KMS-11 (cell line): ENCODE measurements around the gene ENTR1.

Experiments
- H2AFZ ChIP-seq: fragments of 200-600 bp; sonication (generic); 2 replicates; pipeline ENCODE4 v1.6.1; 2016; ENCODE audit warnings: antibody characterized with exemption, mixed run types, low read depth
- H3K27ac ChIP-seq: fragments of 200-600 bp; sonication (generic); 2 replicates; pipeline ENCODE4 v1.6.1; 2016; ENCODE audit warnings: mild to moderate bottlenecking, mixed run types
- H3K27me3 ChIP-seq: fragments of 200-600 bp; sonication (generic); 2 replicates; pipeline ENCODE4 v1.6.1; 2017; ENCODE audit warnings: mild to moderate bottlenecking, low read depth, mixed run types, moderate library complexity; ENCODE audit not compliant: insufficient read depth
- H3K36me3 ChIP-seq: fragments of 200-600 bp; sonication (generic); 2 replicates; pipeline ENCODE4 v1.6.1; 2017; ENCODE audit warnings: mild to moderate bottlenecking, mixed run types; ENCODE audit not compliant: insufficient read depth
- H3K4me1 ChIP-seq: fragments of 200-600 bp; sonication (generic); 2 replicates; pipeline ENCODE4 v1.6.1; 2016; ENCODE audit warnings: mild to moderate bottlenecking, low read depth, mixed run types; ENCODE audit not compliant: poor library complexity, severe bottlenecking
- H3K4me2 ChIP-seq: fragments of 200-600 bp; sonication (generic); 2 replicates; pipeline ENCODE4 v1.7.0; 2016; ENCODE audit warnings: mild to moderate bottlenecking, mixed run types
- H3K4me3 ChIP-seq: fragments of 200-600 bp; sonication (generic); IDR thresholded peaks from 2 replicates; pipeline ENCODE4 v1.6.1; 2017; ENCODE audit warnings: low read depth, low read length, mixed read lengths; ENCODE audit not compliant: insufficient read depth
- H3K79me2 ChIP-seq: fragments of 200-600 bp; sonication (generic); 2 replicates; pipeline ENCODE4 v1.6.1; 2016; ENCODE audit warnings: low read depth, mixed run types; ENCODE audit not compliant: insufficient read depth
- H3K9ac ChIP-seq: fragments of 200-600 bp; sonication (generic); 2 replicates; pipeline ENCODE4 v1.6.1; 2016; ENCODE audit warnings: mild to moderate bottlenecking, mixed run types
- H4K20me1 ChIP-seq: fragments of 200-600 bp; sonication (generic); 2 replicates; pipeline ENCODE4 v1.6.1; 2016; ENCODE audit warnings: mild to moderate bottlenecking, mixed run types; ENCODE audit not compliant: insufficient read depth
- TF ChIP-seq, protein P1 (sequence below): fragments of 200-600 bp; sonication (generic); conservative IDR thresholded peaks from 2 replicates; pipeline ENCODE4 v1.6.1; 2017; ENCODE audit warnings: low read depth, mild to moderate bottlenecking, antibody characterized with exemption, low read length, moderate library complexity, mixed read lengths

Gene ENTR1

GRCh38 chr9:136395020-136395340 is 15.4 kb downstream of the ENTR1 start:
- Histone ChIP-seq H3K9ac (no peak overlapping the region), H3K4me1 (peaks cover 10% of the 10 kb centered on the region), H3K79me2 (peaks cover 21% of the 10 kb centered on the region), H4K20me1 (peaks cover 5% of the 10 kb centered on the region; the same call in 1 of the 2 replicates), H3K4me2 (no peak overlapping the region), H3K27ac (no peak overlapping the region), H2AFZ (no peak overlapping the region), H3K36me3 (peaks cover 4% of the 10 kb centered on the region; the same call in 1 of the 2 replicates), H3K27me3 (no peaks in the 10 kb centered on the region), H3K4me3 (no peak overlapping the region)
- TF ChIP-seq, protein P1, sequence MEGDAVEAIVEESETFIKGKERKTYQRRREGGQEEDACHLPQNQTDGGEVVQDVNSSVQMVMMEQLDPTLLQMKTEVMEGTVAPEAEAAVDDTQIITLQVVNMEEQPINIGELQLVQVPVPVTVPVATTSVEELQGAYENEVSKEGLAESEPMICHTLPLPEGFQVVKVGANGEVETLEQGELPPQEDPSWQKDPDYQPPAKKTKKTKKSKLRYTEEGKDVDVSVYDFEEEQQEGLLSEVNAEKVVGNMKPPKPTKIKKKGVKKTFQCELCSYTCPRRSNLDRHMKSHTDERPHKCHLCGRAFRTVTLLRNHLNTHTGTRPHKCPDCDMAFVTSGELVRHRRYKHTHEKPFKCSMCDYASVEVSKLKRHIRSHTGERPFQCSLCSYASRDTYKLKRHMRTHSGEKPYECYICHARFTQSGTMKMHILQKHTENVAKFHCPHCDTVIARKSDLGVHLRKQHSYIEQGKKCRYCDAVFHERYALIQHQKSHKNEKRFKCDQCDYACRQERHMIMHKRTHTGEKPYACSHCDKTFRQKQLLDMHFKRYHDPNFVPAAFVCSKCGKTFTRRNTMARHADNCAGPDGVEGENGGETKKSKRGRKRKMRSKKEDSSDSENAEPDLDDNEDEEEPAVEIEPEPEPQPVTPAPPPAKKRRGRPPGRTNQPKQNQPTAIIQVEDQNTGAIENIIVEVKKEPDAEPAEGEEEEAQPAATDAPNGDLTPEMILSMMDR = no peak

- TF ChIP-seq, protein P1 = no peak
- Histone ChIP-seq H4K20me1 (peaks cover 5% of the 10 kb centered on the region; the same call in 1 of the 2 replicates), H3K27ac (no peak overlapping the region), H3K4me3 (no peak overlapping the region), H3K79me2 (peaks cover 17% of the 10 kb centered on the region), H3K4me2 (no peak overlapping the region), H2AFZ (no peak overlapping the region), H3K36me3 (peaks cover 4% of the 10 kb centered on the region; the same call in 1 of the 2 replicates), H3K4me1 (peaks cover 10% of the 10 kb centered on the region), H3K27me3 (no peaks in the 10 kb centered on the region), H3K9ac (no peak overlapping the region)
These were observed 15.9 kb downstream of the ENTR1 start for GRCh38 chr9:136394312-136395019.

DNA sequence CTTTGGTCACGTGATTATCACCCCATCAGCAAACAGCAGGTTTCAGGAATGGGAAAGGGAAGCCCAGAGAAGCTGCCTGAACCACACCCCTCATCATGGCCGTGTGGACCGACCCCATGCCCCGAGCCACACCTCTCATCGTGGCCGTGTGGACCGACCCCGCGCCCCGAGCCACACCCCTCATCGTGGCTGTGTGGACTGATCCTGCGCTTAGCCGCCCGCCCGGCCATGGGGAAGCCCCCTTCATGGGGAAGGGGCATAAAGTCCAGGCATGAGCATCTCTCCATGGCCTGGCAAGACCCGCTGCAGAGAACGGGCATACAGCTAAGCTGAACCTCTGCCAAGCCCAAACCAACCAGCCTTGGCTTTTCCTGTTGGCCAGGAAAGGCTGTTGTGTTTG is 16.9 kb downstream of the ENTR1 start:
- H3K4me3 ChIP-seq = no peak overlapping the region
- no peaks in the 10 kb centered on the region for H4K20me1 ChIP-seq
- TF ChIP-seq, protein P1 = no peak
- H3K79me2 ChIP-seq = peaks cover 8% of the 10 kb centered on the region
- H2AFZ ChIP-seq = no peak overlapping the region
- no peak overlapping the region for H3K4me2 ChIP-seq
- H3K36me3 ChIP-seq = peaks cover 4% of the 10 kb centered on the region; the same call in 1 of the 2 replicates
- H3K27me3 ChIP-seq = no peaks in the 10 kb centered on the region
- H3K9ac ChIP-seq = no peak overlapping the region
- H3K27ac ChIP-seq = no peak overlapping the region
- peaks cover 5% of the 10 kb centered on the region for H3K4me1 ChIP-seq

DNA sequence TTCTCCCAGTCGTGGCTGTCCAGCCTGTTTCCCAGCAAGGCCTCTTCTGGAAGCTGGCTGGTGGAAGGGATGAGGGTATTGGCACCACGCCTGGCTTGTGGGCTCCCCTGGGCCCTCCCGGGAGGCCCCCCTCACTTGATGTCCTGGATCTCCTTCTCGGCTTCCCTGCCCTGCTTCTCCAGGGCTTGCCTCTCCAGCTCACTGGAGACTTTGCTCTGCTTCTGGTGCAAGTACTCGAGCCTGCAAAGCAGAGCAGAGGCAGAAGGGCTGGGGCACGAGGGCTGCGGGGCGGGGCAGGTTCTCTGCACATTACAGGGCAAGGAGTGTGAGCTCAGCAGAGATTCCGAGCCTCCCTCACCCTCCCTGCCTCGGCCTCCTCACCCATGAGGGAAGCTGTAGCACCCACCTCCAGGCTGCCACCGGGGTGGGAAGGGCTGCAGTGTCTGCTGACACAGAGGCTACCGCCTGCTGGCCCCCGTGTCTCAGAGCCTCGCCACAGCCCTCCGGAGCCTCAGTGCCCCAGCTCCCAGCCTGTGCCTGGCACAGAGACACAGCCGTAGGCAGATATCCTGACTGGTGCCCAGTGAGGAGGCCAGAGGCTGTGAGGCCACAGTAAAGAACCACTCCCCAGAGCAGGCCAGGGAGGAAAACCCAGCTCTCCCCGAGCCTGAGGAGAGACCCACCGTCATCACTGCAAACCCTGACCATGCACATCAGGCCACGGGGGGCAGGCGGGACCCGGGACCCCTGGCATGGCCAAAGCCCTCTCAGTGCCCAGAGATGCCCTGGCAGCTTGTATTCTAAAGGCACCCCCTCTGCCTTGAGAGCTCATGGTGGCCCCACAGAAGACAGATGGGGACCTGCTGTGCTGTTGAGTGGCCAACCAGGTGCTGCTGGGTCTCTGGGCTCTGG is 17.6 kb downstream of the ENTR1 start:
- TF ChIP-seq, protein P1 = no peak
- Histone ChIP-seq H4K20me1 (no peaks in the 10 kb centered on the region), H3K9ac (no peak overlapping the region), H3K79me2 (peaks cover under 1% of the 10 kb centered on the region; the same call in 1 of the 2 replicates), H3K4me3 (no peak overlapping the region), H3K4me2 (no peak overlapping the region), H3K27ac (no peak overlapping the region), H3K36me3 (peaks cover 4% of the 10 kb centered on the region; the same call in 1 of the 2 replicates), H3K4me1 (no peaks in the 10 kb centered on the region), H2AFZ (no peak overlapping the region), H3K27me3 (no peaks in the 10 kb centered on the region)
